LNCAP (cell line): ENCODE results near the gene STAT5A.

Experiments used
- CTCF ChIP-seq: fragments of 450-650 bp; IDR thresholded peaks from 2 replicates; pipeline ENCODE4 v1.5.1; 2017; ENCODE audit warnings: mild to moderate bottlenecking

STAT5A gene

DNA sequence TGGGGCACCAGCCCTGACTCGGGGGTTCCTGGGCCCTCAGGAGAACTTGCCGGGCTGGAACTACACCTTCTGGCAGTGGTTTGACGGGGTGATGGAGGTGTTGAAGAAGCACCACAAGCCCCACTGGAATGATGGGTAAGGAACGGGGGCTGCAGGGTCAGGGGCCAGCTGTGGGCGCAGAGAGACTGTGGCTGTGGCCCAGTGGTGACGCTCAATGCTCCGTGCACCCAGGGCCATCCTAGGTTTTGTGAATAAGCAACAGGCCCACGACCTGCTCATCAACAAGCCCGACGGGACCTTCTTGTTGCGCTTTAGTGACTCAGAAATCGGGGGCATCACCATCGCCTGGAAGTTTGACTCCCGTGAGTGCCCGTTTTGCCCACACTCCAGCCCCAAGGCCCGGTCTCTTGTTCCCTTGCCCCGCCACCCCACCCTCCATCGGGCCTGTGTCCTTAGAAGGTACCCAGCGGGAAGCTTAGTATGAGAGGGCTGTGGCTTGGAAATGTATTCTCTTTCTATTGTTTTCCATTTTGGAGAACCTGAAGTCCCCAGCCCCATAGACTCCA, 19.1 kb downstream of the STAT5A start:
- TF ChIP-seq CTCF = no peak

- TF ChIP-seq CTCF = no peak
Observed at GRCh38 chr17:42308446-42308845, 20.1 kb downstream of the STAT5A start.

DNA sequence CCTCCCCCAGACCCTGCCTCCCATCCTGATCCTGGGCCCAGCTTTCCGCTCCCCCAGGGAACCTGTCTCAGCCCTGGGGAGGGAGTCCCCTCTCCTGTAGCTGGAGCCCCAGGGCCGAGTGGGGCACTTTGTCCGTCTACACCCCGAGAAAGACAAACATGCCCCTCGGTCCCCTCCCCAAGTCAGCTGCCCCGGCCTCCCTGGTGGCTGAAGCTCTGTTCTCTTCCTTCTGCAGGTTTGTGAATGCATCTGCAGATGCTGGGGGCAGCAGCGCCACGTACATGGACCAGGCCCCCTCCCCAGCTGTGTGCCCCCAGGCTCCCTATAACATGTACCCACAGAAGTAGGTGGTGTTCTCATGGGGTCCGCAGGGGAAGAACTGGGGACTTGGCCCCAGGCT, 20.8 kb downstream of the STAT5A start:
- no peak for TF ChIP-seq CTCF

DNA sequence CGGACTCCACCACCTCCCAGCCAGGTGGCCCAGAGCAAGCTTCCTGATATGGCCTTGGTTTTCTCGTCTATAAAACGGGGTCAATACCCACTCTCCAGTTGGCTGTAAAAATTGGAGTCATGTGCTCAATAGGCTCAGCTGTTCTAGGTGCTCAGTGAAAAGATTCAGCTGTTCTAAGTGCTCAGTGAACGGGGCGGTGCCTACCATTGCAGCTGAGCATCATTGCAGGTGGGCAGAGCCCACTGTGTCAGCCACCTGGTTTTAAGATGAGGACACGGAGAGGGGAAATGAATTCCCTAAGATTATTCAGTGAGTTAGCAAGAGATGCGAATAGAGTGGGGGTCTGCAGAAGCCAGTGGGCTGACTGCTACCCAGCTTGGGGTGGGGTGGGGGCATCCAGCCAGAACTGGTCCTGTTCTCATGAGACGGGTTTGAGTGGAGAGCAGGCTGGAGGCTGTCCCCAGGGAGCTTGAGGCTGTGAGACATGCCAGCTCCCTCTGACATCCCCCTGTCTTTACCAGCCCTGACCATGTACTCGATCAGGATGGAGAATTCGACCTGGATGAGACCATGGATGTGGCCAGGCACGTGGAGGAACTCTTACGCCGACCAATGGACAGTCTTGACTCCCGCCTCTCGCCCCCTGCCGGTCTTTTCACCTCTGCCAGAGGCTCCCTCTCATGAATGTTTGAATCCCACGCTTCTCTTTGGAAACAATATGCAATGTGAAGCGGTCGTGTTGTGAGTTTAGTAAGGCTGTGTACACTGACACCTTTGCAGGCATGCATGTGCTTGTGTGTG, 21.9 kb downstream of the STAT5A start:
- TF ChIP-seq CTCF = no peak

DNA sequence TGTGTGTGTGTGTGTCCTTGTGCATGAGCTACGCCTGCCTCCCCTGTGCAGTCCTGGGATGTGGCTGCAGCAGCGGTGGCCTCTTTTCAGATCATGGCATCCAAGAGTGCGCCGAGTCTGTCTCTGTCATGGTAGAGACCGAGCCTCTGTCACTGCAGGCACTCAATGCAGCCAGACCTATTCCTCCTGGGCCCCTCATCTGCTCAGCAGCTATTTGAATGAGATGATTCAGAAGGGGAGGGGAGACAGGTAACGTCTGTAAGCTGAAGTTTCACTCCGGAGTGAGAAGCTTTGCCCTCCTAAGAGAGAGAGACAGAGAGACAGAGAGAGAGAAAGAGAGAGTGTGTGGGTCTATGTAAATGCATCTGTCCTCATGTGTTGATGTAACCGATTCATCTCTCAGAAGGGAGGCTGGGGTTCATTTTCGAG, 22.5 kb downstream of the STAT5A start:
- TF ChIP-seq CTCF = no peak

DNA sequence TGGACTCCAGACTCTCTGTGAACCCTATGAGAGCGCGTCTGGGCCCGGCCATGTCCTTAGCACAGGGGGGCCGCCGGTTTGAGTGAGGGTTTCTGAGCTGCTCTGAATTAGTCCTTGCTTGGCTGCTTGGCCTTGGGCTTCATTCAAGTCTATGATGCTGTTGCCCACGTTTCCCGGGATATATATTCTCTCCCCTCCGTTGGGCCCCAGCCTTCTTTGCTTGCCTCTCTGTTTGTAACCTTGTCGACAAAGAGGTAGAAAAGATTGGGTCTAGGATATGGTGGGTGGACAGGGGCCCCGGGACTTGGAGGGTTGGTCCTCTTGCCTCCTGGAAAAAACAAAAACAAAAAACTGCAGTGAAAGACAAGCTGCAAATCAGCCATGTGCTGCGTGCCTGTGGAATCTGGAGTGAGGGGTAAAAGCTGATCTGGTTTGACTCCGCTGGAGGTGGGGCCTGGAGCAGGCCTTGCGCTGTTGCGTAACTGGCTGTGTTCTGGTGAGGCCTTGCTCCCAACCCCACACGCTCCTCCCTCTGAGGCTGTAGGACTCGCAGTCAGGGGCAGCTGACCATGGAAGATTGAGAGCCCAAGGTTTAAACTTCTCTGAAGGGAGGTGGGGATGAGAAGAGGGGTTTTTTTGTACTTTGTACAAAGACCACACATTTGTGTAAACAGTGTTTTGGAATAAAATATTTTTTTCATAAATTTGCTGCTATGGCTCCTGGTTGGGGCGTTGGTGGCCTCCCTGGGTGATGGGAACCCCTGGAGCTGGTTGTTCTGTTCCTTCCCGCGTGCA, 23.1 kb downstream of the STAT5A start:
- TF ChIP-seq CTCF = no peak

GRCh38 chr17:42312035-42312284, 23.7 kb downstream of the STAT5A start:
- TF ChIP-seq CTCF = no peak
